ENCODE measurements around the gene PAX5.

The PAX5 gene

DNA sequence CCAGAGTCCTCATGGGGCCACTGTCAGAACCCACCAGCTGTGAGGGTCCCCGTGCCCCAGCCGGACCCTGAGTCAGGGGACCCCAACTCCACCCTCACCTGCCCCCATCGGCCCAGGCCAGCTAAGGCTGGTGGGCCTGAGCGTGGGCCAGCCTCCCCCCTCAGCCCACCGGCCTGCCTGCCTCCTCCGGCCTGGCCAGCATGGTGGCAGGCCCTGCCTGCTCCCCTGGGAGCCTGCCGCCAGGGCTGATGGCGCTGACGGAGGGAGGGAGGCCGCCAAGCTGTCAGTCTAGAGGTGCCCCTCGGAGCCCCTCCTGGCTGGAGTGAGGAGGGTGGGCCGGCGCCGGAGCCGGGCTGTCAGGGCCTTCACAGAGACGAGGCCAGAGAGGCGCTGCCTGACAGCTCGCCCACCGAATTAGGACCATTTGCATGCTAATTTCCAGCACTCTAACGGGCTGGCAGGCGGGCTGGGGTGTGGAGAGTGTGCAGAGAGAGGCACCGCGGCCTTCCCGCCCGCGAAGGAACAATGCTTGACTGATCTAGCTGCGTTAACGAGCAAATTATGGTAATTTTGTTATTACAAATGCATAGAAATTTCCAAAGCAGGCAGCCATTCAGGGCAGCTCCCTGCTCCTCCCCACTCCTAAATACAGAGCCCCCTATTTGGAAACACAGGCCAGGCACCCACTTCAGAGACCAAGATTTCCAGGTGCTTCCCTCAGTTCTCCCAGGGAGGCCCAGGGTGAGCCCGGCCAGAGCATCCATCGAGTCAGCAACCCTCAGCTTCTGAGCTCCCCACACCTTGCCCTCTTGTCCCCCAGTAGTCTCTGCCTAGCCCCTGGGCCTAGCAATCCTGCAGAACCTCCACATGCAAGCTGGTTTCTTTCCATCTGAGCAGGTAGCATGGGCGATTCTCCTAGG, 169.3 kb downstream of the PAX5 start:
- Histone ChIP-seq H3K36me3 (ENCODE audit: control insufficient read depth, insufficient read depth, low read length) (peaks cover 2% of the 10 kb centered on the region), H3K4me1 (ENCODE audit: control insufficient read depth, insufficient read depth, low read length) (no peaks in the 10 kb centered on the region), H3K9me3 (ENCODE audit: control insufficient read depth, insufficient read depth, low read length) (no peaks in the 10 kb centered on the region), H3K9ac (ENCODE audit: low read depth, low read length) (no peak overlapping the region), H3K27me3 (ENCODE audit: control insufficient read depth, insufficient read depth, low read length) (peaks cover 25% of the 10 kb centered on the region), H3K4me3 (ENCODE audit: low read depth, low read length) (no peak overlapping the region)

DNA sequence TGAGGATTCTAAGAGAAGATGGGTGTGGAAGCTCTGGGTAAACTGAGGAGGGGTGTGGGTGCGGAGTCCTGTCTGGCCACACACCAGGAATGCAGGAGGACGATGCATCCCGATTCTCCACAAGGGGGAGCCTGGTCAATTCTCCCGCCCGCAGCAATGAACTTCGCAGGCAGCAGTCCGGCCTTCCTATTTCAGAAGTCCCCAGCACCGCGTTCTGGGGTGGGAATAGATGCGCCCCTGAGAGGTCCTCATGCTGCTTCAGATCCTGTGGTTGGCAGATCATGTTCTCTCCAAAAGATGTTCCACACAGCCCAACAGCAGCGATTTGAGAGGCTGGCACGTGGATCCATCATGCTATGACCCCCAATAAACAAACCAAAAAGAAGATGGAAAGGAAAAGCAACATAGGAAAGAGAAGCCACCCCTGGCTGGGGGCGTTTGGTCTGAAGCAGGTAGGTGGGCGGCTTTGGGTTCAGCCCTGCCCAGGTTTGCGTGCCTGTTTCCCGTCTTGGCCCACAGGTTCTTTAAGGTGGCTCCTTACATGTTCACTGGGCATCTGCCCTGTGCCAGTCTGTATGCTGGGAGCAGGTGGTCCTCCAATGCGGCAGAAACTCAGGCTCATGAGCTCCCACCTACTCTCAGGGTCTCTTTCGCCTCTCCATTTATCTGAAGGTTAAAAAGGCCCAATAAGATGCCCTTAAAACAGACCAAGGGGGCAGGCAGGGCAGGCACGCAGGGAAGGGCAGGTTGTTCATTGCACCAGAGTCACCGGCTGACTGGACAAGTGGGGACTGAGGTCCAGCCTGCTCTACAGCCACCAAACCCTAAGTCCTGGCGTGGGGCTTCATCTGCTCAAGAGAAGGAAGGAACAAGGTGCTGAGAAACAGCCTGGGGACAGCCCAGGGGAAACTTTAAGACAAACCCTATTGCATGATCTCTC, 171.6 kb downstream of the PAX5 start:
- H3K27me3 ChIP-seq (ENCODE audit: control insufficient read depth, insufficient read depth, low read length): peaks cover 25% of the 10 kb centered on the region
- H3K36me3 ChIP-seq (ENCODE audit: control insufficient read depth, insufficient read depth, low read length): peaks cover 2% of the 10 kb centered on the region
- H3K4me3 ChIP-seq (ENCODE audit: low read depth, low read length): no peak overlapping the region
- H3K9me3 ChIP-seq (ENCODE audit: control insufficient read depth, insufficient read depth, low read length): no peaks in the 10 kb centered on the region
- no peaks in the 10 kb centered on the region for H3K4me1 ChIP-seq (ENCODE audit: control insufficient read depth, insufficient read depth, low read length)
- no peak overlapping the region for H3K9ac ChIP-seq (ENCODE audit: low read depth, low read length)

DNA sequence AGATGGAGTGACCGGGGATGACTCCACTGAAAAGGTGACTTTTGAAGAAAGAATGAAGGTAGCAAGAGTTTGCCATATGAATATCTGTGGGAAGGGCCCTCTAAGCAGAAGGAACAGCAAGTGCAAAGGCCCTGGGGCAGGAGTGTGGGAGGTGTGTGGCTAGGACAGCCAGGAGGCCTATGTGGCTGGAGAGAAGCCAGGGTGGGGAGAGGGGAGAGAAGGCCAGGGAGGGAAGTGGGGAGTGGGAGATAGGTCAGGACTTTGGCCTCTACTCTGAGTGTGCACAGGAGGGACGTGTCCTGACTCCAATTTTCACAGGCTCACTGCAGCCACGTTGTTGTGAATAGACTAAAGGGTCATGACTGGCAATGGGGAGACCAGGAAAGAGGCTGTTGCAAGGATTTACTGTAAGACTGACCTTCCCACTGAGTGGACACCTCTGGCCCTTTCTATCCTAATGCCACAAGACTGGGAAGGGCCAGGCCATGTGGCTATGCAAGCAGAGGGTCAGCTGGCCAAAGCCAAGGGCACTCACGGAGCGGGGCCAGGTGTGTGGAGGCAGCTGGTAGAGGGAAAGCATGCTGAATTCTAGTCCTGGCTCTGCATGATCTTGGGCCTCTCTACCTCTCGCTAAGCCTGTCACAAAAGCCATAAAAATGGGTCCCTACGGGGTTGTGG, 172.4 kb downstream of the PAX5 start:
- Histone ChIP-seq H3K27me3 (ENCODE audit: control insufficient read depth, insufficient read depth, low read length) (peaks cover 25% of the 10 kb centered on the region), H3K36me3 (ENCODE audit: control insufficient read depth, insufficient read depth, low read length) (peaks cover 2% of the 10 kb centered on the region), H3K9ac (ENCODE audit: low read depth, low read length) (no peak overlapping the region), H3K4me3 (ENCODE audit: low read depth, low read length) (no peak overlapping the region), H3K4me1 (ENCODE audit: control insufficient read depth, insufficient read depth, low read length) (no peaks in the 10 kb centered on the region), H3K9me3 (ENCODE audit: control insufficient read depth, insufficient read depth, low read length) (no peaks in the 10 kb centered on the region)

DNA sequence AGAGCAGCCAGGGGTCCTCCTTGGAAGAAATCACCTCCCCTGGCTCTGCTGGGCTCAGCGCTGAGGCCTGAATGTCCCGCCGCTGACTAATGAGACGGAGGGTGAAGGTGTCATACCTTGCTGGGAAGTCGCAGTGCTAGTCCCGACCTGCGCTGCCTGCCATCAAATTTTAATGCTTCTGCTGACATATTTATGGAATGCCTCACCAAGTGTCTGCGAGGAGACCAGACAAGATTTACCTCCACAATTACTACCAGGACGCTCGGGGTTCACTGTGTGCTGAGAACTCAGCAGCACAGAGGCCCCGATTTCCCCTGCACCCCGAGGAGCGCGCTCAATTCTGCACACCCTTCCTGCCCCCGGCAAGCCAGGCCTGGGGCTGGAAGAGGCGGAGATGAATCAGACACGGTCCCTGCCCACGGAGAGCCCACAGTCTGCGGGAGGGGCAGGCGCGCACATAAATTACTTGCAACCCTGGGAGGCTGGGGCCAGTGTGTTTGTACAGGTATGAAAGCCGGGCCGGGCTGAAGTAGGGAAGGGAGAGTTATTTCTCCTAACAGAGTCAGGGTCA, 175.2 kb downstream of the PAX5 start:
- no peak overlapping the region for H3K9ac ChIP-seq (ENCODE audit: low read depth, low read length)
- H3K27me3 ChIP-seq (ENCODE audit: control insufficient read depth, insufficient read depth, low read length): peaks cover 11% of the 10 kb centered on the region
- no peaks in the 10 kb centered on the region for H3K9me3 ChIP-seq (ENCODE audit: control insufficient read depth, insufficient read depth, low read length)
- no peaks in the 10 kb centered on the region for H3K4me1 ChIP-seq (ENCODE audit: control insufficient read depth, insufficient read depth, low read length)
- no peak overlapping the region for H3K4me3 ChIP-seq (ENCODE audit: low read depth, low read length)
- peaks cover 2% of the 10 kb centered on the region for H3K36me3 ChIP-seq (ENCODE audit: control insufficient read depth, insufficient read depth, low read length)

DNA sequence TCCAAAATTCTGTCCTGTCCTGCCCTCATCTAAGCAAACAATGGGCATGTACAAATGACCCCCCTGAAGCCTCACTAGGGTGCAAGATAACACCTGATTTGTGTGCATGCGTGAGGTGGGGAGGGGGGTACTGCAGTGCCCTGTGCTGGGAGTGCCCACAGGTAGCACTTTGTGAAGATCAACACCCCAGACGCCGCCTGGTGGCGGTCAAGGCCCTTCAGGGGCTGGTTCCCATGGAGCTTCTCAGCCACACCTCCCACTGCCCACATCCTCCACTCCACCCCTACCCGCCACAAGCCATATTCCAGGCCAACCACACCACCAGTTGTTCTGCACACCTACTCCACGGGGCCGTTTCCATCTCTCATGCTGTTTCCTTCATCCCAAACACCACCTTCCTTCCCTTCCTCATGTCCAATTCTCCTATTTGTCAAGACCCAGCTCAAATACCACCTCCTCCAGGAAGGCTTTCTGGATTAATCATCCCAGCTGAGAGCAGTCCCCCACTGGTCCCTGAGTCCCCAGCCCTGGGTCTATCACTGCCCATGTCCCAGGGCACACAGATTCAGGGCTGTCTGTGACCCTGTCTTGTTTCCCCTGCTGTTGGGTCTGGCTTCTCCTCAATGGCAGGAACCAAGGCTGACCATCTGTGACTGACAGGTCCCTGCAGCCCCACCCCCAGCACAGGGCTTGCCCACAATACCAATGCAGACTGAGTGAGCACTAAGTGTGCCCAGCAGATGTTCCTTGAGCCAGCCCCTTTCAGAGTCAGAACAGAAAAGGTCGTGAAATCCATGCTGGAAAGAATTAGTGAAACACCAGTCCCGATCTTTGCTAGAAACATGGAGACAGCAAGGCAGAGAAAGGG, 178.4 kb downstream of the PAX5 start:
- Histone ChIP-seq H3K9me3 (ENCODE audit: control insufficient read depth, insufficient read depth, low read length) (no peaks in the 10 kb centered on the region), H3K27me3 (ENCODE audit: control insufficient read depth, insufficient read depth, low read length) (no peaks in the 10 kb centered on the region), H3K4me3 (ENCODE audit: low read depth, low read length) (no peak overlapping the region), H3K36me3 (ENCODE audit: control insufficient read depth, insufficient read depth, low read length) (no peaks in the 10 kb centered on the region), H3K9ac (ENCODE audit: low read depth, low read length) (no peak overlapping the region), H3K4me1 (ENCODE audit: control insufficient read depth, insufficient read depth, low read length) (peaks cover 3% of the 10 kb centered on the region)

DNA sequence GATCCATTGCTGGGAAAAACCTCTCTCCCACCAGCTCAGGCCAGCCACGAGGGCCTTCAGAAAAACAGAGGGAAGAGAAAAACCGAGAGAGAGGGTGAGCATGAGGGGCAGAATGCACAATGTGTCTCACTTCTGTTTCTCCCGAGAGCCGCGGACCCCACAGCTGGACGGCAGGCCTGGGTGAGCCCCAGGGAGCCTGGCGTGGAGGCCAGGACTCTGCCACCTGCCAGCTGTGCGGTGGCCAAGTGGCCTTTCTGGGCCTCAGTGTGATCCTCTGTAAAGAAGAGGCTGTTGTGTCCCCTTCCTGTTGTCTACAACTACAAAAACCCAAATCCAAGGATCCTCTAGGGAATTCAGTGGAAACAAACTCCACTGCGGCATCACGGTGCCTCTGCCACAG, 179.3 kb downstream of the PAX5 start:
- H3K27me3 ChIP-seq (ENCODE audit: control insufficient read depth, insufficient read depth, low read length): no peaks in the 10 kb centered on the region

DNA sequence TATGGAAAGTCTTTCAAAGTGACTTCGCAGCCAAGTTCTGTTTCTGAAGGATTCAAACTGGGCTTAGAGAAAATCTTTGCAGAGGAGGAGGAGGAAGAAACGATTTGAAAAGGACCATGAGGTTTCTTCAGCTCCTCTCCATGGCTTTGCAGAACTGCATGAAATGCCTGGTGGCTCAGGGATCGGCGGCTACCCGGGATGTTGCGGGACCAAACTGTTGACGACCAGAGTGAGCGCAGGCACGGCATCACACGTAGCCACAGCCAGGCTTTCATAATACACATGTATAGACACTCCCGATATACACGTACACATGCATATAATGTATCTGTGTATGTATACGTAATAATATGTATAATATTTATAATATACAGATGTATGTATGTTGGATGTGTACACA, 180.0 kb downstream of the PAX5 start:
- H3K4me1 ChIP-seq (ENCODE audit: control insufficient read depth, insufficient read depth, low read length): peaks cover 3% of the 10 kb centered on the region
- no peak overlapping the region for H3K9ac ChIP-seq (ENCODE audit: low read depth, low read length)
- no peaks in the 10 kb centered on the region for H3K27me3 ChIP-seq (ENCODE audit: control insufficient read depth, insufficient read depth, low read length)
- no peak overlapping the region for H3K4me3 ChIP-seq (ENCODE audit: low read depth, low read length)
- no peaks in the 10 kb centered on the region for H3K36me3 ChIP-seq (ENCODE audit: control insufficient read depth, insufficient read depth, low read length)
- H3K9me3 ChIP-seq (ENCODE audit: control insufficient read depth, insufficient read depth, low read length): no peaks in the 10 kb centered on the region

More for the DNA sequence above, 179.3 kb downstream of the PAX5 start:
- Histone ChIP-seq H3K4me1 (ENCODE audit: control insufficient read depth, insufficient read depth, low read length) (peaks cover 3% of the 10 kb centered on the region), H3K9ac (ENCODE audit: low read depth, low read length) (no peak overlapping the region), H3K36me3 (ENCODE audit: control insufficient read depth, insufficient read depth, low read length) (no peaks in the 10 kb centered on the region), H3K4me3 (ENCODE audit: low read depth, low read length) (no peak overlapping the region), H3K9me3 (ENCODE audit: control insufficient read depth, insufficient read depth, low read length) (no peaks in the 10 kb centered on the region)

DNA sequence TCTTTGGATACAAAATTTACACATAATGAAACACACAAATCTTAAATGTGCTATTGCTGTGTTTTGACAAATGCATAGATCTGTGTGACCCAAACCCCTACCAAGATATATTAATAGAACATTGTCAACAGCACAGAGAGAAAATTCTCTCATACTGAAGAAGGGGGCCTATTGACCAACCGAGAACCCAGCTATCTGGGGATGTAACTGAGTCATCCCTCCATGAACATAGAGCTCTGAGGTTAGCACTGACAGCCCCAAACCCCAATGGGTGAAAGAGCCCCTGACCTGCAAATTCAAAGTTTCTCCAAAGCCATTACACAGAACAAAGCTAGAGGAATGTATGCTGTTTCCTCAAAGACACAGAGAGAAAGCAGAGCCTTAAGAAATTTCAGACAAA, 180.8 kb downstream of the PAX5 start:
- no peaks in the 10 kb centered on the region for H3K36me3 ChIP-seq (ENCODE audit: control insufficient read depth, insufficient read depth, low read length)

DNA sequence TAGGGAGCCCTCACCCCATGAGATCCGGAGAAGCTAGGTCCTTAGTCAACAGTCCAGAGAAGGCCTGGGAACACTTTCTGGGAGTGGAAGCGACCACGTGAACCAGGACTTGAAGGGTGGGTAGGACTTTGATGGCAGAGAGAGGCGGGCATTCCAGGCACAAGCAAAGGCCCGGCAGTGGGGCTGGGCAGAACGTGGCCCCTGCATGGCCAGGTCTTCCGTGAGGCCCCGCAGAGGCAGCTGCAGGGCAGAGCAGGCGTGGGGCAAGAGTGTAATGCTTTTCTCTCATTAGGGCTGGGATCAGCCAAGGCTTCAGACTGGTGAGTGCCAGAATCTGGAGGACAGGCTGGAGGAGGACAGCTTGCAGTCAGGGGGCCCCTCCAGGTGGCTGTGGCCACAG, 184.1 kb downstream of the PAX5 start:
- no peaks in the 10 kb centered on the region for H3K9me3 ChIP-seq (ENCODE audit: control insufficient read depth, insufficient read depth, low read length)
- no peak overlapping the region for H3K4me3 ChIP-seq (ENCODE audit: low read depth, low read length)
- H3K36me3 ChIP-seq (ENCODE audit: control insufficient read depth, insufficient read depth, low read length): no peaks in the 10 kb centered on the region
- H3K27me3 ChIP-seq (ENCODE audit: control insufficient read depth, insufficient read depth, low read length): no peaks in the 10 kb centered on the region
- peaks cover 3% of the 10 kb centered on the region for H3K4me1 ChIP-seq (ENCODE audit: control insufficient read depth, insufficient read depth, low read length)
- H3K9ac ChIP-seq (ENCODE audit: low read depth, low read length): no peak overlapping the region

More for the DNA sequence above, 180.8 kb downstream of the PAX5 start:
- H3K9me3 ChIP-seq (ENCODE audit: control insufficient read depth, insufficient read depth, low read length): no peaks in the 10 kb centered on the region
- no peaks in the 10 kb centered on the region for H3K27me3 ChIP-seq (ENCODE audit: control insufficient read depth, insufficient read depth, low read length)
- H3K4me1 ChIP-seq (ENCODE audit: control insufficient read depth, insufficient read depth, low read length): peaks cover 3% of the 10 kb centered on the region
- no peak overlapping the region for H3K4me3 ChIP-seq (ENCODE audit: low read depth, low read length)
- H3K9ac ChIP-seq (ENCODE audit: low read depth, low read length): no peak overlapping the region

DNA sequence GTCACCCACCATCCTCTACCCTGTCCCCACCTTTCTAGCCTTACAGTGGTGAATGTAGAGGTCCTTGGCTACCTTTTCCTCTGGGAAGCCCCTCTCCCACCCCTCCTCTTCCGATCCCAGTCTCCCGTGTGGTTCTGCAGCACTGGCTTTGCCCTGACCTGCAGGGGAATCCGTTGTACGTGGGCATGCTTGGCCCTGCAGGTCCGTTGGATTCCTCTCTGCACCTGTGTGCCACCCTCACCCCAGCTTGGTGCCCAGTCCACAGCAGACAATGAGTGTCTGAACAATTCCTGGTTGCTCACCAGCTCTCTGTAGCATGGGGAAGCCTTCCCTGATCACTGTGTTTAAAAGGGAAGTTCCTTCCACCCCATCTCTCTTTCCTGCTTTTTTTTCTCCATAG, 185.1 kb downstream of the PAX5 start:
- H3K36me3 ChIP-seq (ENCODE audit: control insufficient read depth, insufficient read depth, low read length): no peaks in the 10 kb centered on the region
- no peaks in the 10 kb centered on the region for H3K9me3 ChIP-seq (ENCODE audit: control insufficient read depth, insufficient read depth, low read length)
- H3K9ac ChIP-seq (ENCODE audit: low read depth, low read length): no peak overlapping the region
- peaks cover 3% of the 10 kb centered on the region for H3K4me1 ChIP-seq (ENCODE audit: control insufficient read depth, insufficient read depth, low read length)
- H3K27me3 ChIP-seq (ENCODE audit: control insufficient read depth, insufficient read depth, low read length): no peaks in the 10 kb centered on the region
- H3K4me3 ChIP-seq (ENCODE audit: low read depth, low read length): no peak overlapping the region
